DMS53 treated with DMSO at 0.1 percent for 48 hours (cell line): ENCODE data around the gene FAM83F.

Experiments used
- DNase-seq: peaks from one replicate; lab custom pipeline; 2025; ENCODE audit not compliant: unreplicated experiment; lab: John Stamatoyannopoulos, UW

FAM83F gene

GRCh38 chr22:40056154-40056553 is 61.4 kb downstream of the FAM83F start:
- no peak for DNase-seq

GRCh38 chr22:40056559-40056958 is 61.8 kb downstream of the FAM83F start:
- DNase-seq = no peak

GRCh38 chr22:40057652-40058051 is 62.9 kb downstream of the FAM83F start:
- DNase-seq = no peak

GRCh38 chr22:40058265-40058664 is 63.5 kb downstream of the FAM83F start:
- no peak for DNase-seq

GRCh38 chr22:40065981-40066380 is 71.2 kb downstream of the FAM83F start:
- no peak for DNase-seq

GRCh38 chr22:40067639-40068038 is 72.9 kb downstream of the FAM83F start:
- DNase-seq = no peak

GRCh38 chr22:40070701-40071100 is 75.9 kb downstream of the FAM83F start:
- no peak for DNase-seq

GRCh38 chr22:40071720-40072119 is 77.0 kb downstream of the FAM83F start:
- no peak for DNase-seq

GRCh38 chr22:40076702-40077645 is 82.2 kb downstream of the FAM83F start:
- DNase-seq = no peak

GRCh38 chr22:40077646-40078016 is 82.9 kb downstream of the FAM83F start:
- no peak for DNase-seq

GRCh38 chr22:40081662-40082061 is 86.9 kb downstream of the FAM83F start:
- no peak for DNase-seq

- DNase-seq = no peak
Measured at GRCh38 chr22:40082184-40082583, 87.4 kb downstream of the FAM83F start.

- DNase-seq = no peak
Measured at GRCh38 chr22:40083794-40084193, 89.0 kb downstream of the FAM83F start.

- no peak for DNase-seq
Measured at GRCh38 chr22:40084246-40084645, 89.5 kb downstream of the FAM83F start.

GRCh38 chr22:40088818-40089217 is 94.1 kb downstream of the FAM83F start:
- no peak for DNase-seq
